ENCODE measurements around the gene POLD2. TPM values are rescaled to one million over a fixed set of nuclear protein-coding genes. Genes with fewer than 3 reads are reported as not detected.

Gene POLD2
- total and polyA plus RNA-seq, 2 of the 8 experiments (the other 6 are each of a cell fraction or from before 2014, with no cell fraction given): 148 to 214 TPM

DNA sequence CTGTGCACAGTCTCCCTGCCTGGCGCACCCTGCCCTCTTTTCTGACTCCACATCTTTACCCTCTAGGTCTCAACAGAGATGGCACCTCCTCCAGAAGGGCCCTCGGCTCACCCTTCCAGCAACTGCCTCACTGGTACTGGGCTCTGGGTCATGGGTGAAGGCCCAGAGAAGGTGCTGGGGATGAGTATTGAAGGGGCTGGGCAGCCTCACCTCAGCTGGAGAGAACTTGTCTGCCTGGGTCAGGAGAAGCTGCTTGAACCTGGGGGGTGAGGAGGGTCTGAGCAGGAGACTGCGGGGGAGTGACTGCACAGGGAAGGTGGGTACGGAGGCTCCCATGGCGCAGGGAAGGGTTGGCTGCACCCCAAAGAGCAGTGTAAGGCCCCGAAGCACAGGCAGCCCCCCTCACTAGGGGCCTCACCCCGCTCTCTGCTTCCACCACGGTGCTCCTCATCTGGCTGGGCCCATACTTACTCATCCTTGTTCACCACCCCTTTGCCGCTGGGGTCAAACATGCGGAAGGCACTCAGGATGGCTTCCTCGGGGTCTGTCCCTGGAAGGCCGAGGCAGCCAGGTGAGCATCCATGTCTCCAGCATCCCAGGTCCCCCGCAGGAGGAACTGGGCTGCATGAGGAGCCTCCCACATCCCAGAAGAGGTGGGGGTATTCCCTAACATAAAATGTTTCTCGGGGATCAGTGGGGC lies 16.1 kb upstream of the POLD2 start:
- no peak overlapping the region; the same call in none of the 2 replicates for H4K8ac ChIP-seq (ENCODE audit: extremely low read depth, insufficient read depth, low read length)
- no peaks in the 10 kb centered on the region for H3K79me2 ChIP-seq (ENCODE audit: control insufficient read depth in 1 of 2, insufficient read depth in 2 of 2, low read length in 2 of 2)
- no peak for FAIRE-seq
- no peak overlapping the region for H3K4me3 ChIP-seq (ENCODE audit: extremely low read depth in 1 of 4, insufficient read depth in 2 of 4, low read depth in 3 of 4, low read length in 4 of 4)
- peaks cover under 1 to 7% (median 5%) of the 10 kb centered on the region in 4 experiments for H3K27me3 ChIP-seq (replicated peaks in 1 of 4; ENCODE audit: control insufficient read depth in 3 of 4, extremely low read depth in 1 of 4, insufficient read depth in 3 of 4, low read length in 3 of 4)
- no peak overlapping the region for H2BK20ac ChIP-seq (ENCODE audit: low read length)
- H3K14ac ChIP-seq (ENCODE audit: insufficient read length): no peak overlapping the region
- H2AK5ac ChIP-seq (ENCODE audit: low read depth, low read length): no peak overlapping the region
- H3K36me3 ChIP-seq (ENCODE audit: control insufficient read depth in 2 of 4, insufficient read depth in 4 of 4, low read length in 3 of 4): no peaks in the 10 kb centered on the region
- H3K56ac ChIP-seq (replicated peaks; ENCODE audit: insufficient read length, low read depth, low read length): no peak overlapping the region
- no peak overlapping the region for H2AFZ ChIP-seq (ENCODE audit: low read length)
- H3K4me1 ChIP-seq (replicated peaks in 1 of 4; ENCODE audit: control insufficient read depth in 3 of 4, insufficient read depth in 4 of 4, low read length in 3 of 4): no peaks in the 10 kb centered on the region
- DNase-seq (ENCODE audit: low read depth in 1 of 2, low spot score in 2 of 2): no peak
- peaks cover 0 to 2% of the 10 kb centered on the region in 2 experiments for H4K20me1 ChIP-seq (replicated peaks in 1 of 2; ENCODE audit: control insufficient read depth in 1 of 2, insufficient read depth in 2 of 2, low read length in 2 of 2)
- H3K23me2 ChIP-seq (ENCODE audit: low read depth, low read length): no peaks in the 10 kb centered on the region; the same call in 1 of the 2 replicates
- H2BK12ac ChIP-seq (ENCODE audit: low read depth, low read length): no peak overlapping the region
- H4K91ac ChIP-seq (replicated peaks; ENCODE audit: insufficient read length, low read length): no peak overlapping the region
- H3K18ac ChIP-seq (ENCODE audit: extremely low read depth, low read length): no peak overlapping the region
- no peak overlapping the region for H2BK120ac ChIP-seq (replicated peaks; ENCODE audit: low read depth, low read length)
- WGBS, 2 experiments (ENCODE audit: extremely low coverage in 1 of 2, insufficient coverage in 1 of 2, insufficient read length in 1 of 2, insufficient replicate concordance in 2 of 2, low coverage in 1 of 2, low lambda C conversion rate in 2 of 2, missing lambda C conversion rate in 1 of 2): 95% methylated on average over 11 of the region's 14 CpGs; no CpG with 5 or more reads in 1 of the 2 experiments
- no peaks in the 10 kb centered on the region for H3K79me1 ChIP-seq (ENCODE audit: low read depth, low read length)
- H2BK5ac ChIP-seq (ENCODE audit: low read depth, low read length): no peak overlapping the region
- H2BK15ac ChIP-seq (ENCODE audit: low read length): no peak overlapping the region
- no peak for TF ChIP-seq CREB1 (IDR thresholded peaks at IDR 0.05)
- TF ChIP-seq PHF8 (conservative IDR thresholded peaks at IDR 0.05; ENCODE audit: low read depth, low read length): no peak
- TF ChIP-seq SP4 (IDR thresholded peaks at IDR 0.05; ENCODE audit: low read length): no peak
- no peak for TF ChIP-seq CEBPB (IDR thresholded peaks at IDR 0.05; ENCODE audit: low read depth, low read length)
- TF ChIP-seq, protein P1, sequence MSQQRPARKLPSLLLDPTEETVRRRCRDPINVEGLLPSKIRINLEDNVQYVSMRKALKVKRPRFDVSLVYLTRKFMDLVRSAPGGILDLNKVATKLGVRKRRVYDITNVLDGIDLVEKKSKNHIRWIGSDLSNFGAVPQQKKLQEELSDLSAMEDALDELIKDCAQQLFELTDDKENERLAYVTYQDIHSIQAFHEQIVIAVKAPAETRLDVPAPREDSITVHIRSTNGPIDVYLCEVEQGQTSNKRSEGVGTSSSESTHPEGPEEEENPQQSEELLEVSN (IDR thresholded peaks at IDR 0.05): no peak
- no peak for TF ChIP-seq TAF1 (IDR thresholded peaks at IDR 0.05; ENCODE audit: low read depth, low read length)
- no peak for TF ChIP-seq SP2 (IDR thresholded peaks at IDR 0.05; ENCODE audit: low read length)
- TF ChIP-seq NANOG (IDR thresholded peaks at IDR 0.05; ENCODE audit: insufficient read depth, low read depth, low read length, poor library complexity, severe bottlenecking): no peak
- TF ChIP-seq, protein P2, sequence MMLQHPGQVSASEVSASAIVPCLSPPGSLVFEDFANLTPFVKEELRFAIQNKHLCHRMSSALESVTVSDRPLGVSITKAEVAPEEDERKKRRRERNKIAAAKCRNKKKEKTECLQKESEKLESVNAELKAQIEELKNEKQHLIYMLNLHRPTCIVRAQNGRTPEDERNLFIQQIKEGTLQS (IDR thresholded peaks at IDR 0.05; ENCODE audit: insufficient read depth, low read depth, low read length): no peak
- TF ChIP-seq, protein P3, sequence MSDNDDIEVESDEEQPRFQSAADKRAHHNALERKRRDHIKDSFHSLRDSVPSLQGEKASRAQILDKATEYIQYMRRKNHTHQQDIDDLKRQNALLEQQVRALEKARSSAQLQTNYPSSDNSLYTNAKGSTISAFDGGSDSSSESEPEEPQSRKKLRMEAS (IDR thresholded peaks at IDR 0.05): no peak
- TF ChIP-seq MAFK (IDR thresholded peaks at IDR 0.05; ENCODE audit: low read depth, low read length): no peak
- no peak for TF ChIP-seq TEAD4 (IDR thresholded peaks at IDR 0.05; ENCODE audit: low read depth, low read length)
- H3K4ac ChIP-seq (replicated peaks; ENCODE audit: insufficient read length, low read depth, low read length): no peak overlapping the region
- POLR2A ChIA-PET (ENCODE audit: partially characterized antibody): interaction anchor here (0.9 to 1.2 kb wide), 5 partner anchors 8 to 72 kb away, joined by 3 read pairs; partner anchors contain the start of gene GCK
- no peak overlapping the region for H4K5ac ChIP-seq (ENCODE audit: insufficient read length, low read depth, low read length)
- H3K9me3 ChIP-seq (ENCODE audit: insufficient read depth in 2 of 2, low read depth in 1 of 2, low read length in 1 of 2): no peaks in the 10 kb centered on the region
- no peak overlapping the region for H3K4me2 ChIP-seq (ENCODE audit: insufficient read depth in 1 of 2, low read depth in 2 of 2, low read length in 2 of 2)
- H3K23ac ChIP-seq (ENCODE audit: insufficient read length): no peak overlapping the region
- no peak overlapping the region for H3K27ac ChIP-seq (ENCODE audit: low read depth, low read length)
- CTCF ChIA-PET (ENCODE audit: partially characterized antibody): interaction anchor here (1.1 to 2.4 kb wide), 2 partner anchors 8 to 15 kb away, joined by 4 to 9 read pairs; no protein-coding TSS in a partner anchor
- no peak overlapping the region for H3K9ac ChIP-seq (replicated peaks in 1 of 4; ENCODE audit: extremely low read depth in 1 of 4, low read depth in 3 of 4, low read length in 3 of 4)

All from H1 (cell line).